A172 (cell line): ENCODE measurements around the gene HMG20B. TPM values are rescaled to one million over a fixed set of nuclear protein-coding genes. Genes with fewer than 3 reads are reported as not detected.
"Not testable (repeated sequence)": the region's sequence is repeated elsewhere in the genome, so short reads cannot be mapped to it uniquely, and the experiment has no call there.

Experiments used
- DNase-seq: peaks from one replicate; pipeline ENCODE4 v3.0.0-alpha.2; 2015; ENCODE audit warnings: low spot score
- total RNA-seq: library from RNA; depleted of rRNA; stranded (reverse); fragments of >200 nt; shearing (Covaris generic); gene quantifications from 2 replicates; pipeline ENCODE4 v1.2.3, GENCODE V29; 2014; rRNA removed

Gene HMG20B
- 224 and 260 TPM in 2 replicates for total RNA-seq

- no peak for DNase-seq
These were observed at the start of gene HMG20B for GRCh38 chr19:3572855-3573161. Gene HMG20B (plus strand): TSS chr19:3572944. CDS start chr19:3573310, 366 bp downstream.

- DNase-seq, result no peak
These were observed 49.2 kb upstream of the HMG20B start for GRCh38 chr19:3523361-3524077.

GRCh38 chr19:3524078-3524842, 48.5 kb upstream of the HMG20B start:
- no peak for DNase-seq

- DNase-seq, result no peak
These were observed 47.8 kb upstream of the HMG20B start for GRCh38 chr19:3524904-3525451.

GRCh38 chr19:3526507-3527237, 46.1 kb upstream of the HMG20B start:
- no peak for DNase-seq

- no peak for DNase-seq
These were observed 45.4 kb upstream of the HMG20B start for GRCh38 chr19:3527238-3527910.

GRCh38 chr19:3528080-3528479, 44.7 kb upstream of the HMG20B start:
- DNase-seq, result no peak

- DNase-seq, result no peak
These were observed 44.1 kb upstream of the HMG20B start for GRCh38 chr19:3528539-3529211.

GRCh38 chr19:3529299-3529698, 43.4 kb upstream of the HMG20B start:
- DNase-seq, result not testable (repeated sequence)

- DNase-seq, result no peak
These were observed 42.4 kb upstream of the HMG20B start for GRCh38 chr19:3530389-3530788.

GRCh38 chr19:3531716-3532115, 41.0 kb upstream of the HMG20B start:
- DNase-seq, result no peak

- no peak for DNase-seq
These were observed 40.5 kb upstream of the HMG20B start for GRCh38 chr19:3532154-3532786.

- no peak for DNase-seq
These were observed 39.7 kb upstream of the HMG20B start for GRCh38 chr19:3533033-3533432.

GRCh38 chr19:3533563-3534216, 39.1 kb upstream of the HMG20B start:
- no peak for DNase-seq

GRCh38 chr19:3534375-3535234, 38.1 kb upstream of the HMG20B start:
- DNase-seq, result no peak

GRCh38 chr19:3535235-3535535, 37.6 kb upstream of the HMG20B start:
- no peak for DNase-seq

- DNase-seq, result no peak
These were observed 37.2 kb upstream of the HMG20B start for GRCh38 chr19:3535563-3535965.

- no peak for DNase-seq
These were observed 36.8 kb upstream of the HMG20B start for GRCh38 chr19:3535981-3536380.

- no peak for DNase-seq
These were observed 36.2 kb upstream of the HMG20B start for GRCh38 chr19:3536429-3537100.
